Astrocyte (in vitro differentiated cells and primary cell): ENCODE measurements around the gene FAM228A. TPM values are rescaled to one million over a fixed set of nuclear protein-coding genes. Genes with fewer than 3 reads are reported as not detected.

Experiments
- DNase-seq: peaks from one replicate; pipeline ENCODE4 v3.0.0-alpha.2; 2010; ENCODE audit warnings: low read depth
- FAIRE-seq: peaks from 2 replicates; lab custom pipeline; 2011; peaks lifted over from hg19 to GRCh38; lab: Jason Lieb, UNC
- H2AFZ ChIP-seq: 2 replicates; pipeline ENCODE4 v1.6.0; 2012; ENCODE audit warnings: low read depth, low read length, inconsistent platforms
- H3K27ac ChIP-seq: 2 replicates; pipeline ENCODE4 v1.5.1; 2011; ENCODE audit warnings: low read depth, low read length, inconsistent platforms
- H3K27me3 ChIP-seq: 2 replicates; pipeline ENCODE4 v1.6.0; 2011; ENCODE audit warnings: low read length, inconsistent platforms; ENCODE audit not compliant: insufficient read depth
- H3K36me3 ChIP-seq: 2 replicates; pipeline ENCODE4 v1.5.1; 2011; ENCODE audit warnings: low read length, inconsistent platforms; ENCODE audit not compliant: insufficient read depth
- H3K4me1 ChIP-seq: 2 replicates; pipeline ENCODE4 v1.5.1; 2011; ENCODE audit warnings: low read length, inconsistent platforms; ENCODE audit not compliant: insufficient read depth
- H3K4me2 ChIP-seq: 2 replicates; pipeline ENCODE4 v1.6.0; 2012; ENCODE audit warnings: low read length, inconsistent platforms
- H3K4me3 ChIP-seq: 2 replicates; pipeline ENCODE4 v1.5.1; 2011; ENCODE audit warnings: low read depth, mild to moderate bottlenecking, low read length, inconsistent platforms; ENCODE audit not compliant: insufficient read depth
- H3K79me2 ChIP-seq: 2 replicates; pipeline ENCODE4 v1.6.0; 2012; ENCODE audit warnings: mild to moderate bottlenecking, low read length, inconsistent platforms; ENCODE audit not compliant: insufficient read depth
- H3K9ac ChIP-seq: 2 replicates; pipeline ENCODE4 v1.6.0; 2012; ENCODE audit warnings: mild to moderate bottlenecking, low read length, inconsistent platforms
- H3K9me3 ChIP-seq: 2 replicates; pipeline ENCODE4 v1.5.1; 2012; ENCODE audit warnings: low read depth, mild to moderate bottlenecking, low read length, inconsistent platforms; ENCODE audit not compliant: insufficient read depth
- H4K20me1 ChIP-seq: 2 replicates; pipeline ENCODE4 v1.6.0; 2012; ENCODE audit warnings: low read length, inconsistent platforms; ENCODE audit not compliant: insufficient read depth
- H3K27ac Mint-ChIP-seq: one replicate; pipeline ENCODE4 v1.8.0; 2021; ENCODE audit warnings: mild to moderate bottlenecking, mixed read lengths; ENCODE audit not compliant: unreplicated experiment
- H3K27me3 Mint-ChIP-seq: one replicate; pipeline ENCODE4 v1.8.0; 2021; ENCODE audit warnings: low read depth, mixed read lengths; ENCODE audit not compliant: unreplicated experiment
- H3K36me3 Mint-ChIP-seq: one replicate; pipeline ENCODE4 v1.8.0; 2021; ENCODE audit warnings: low read depth, mixed read lengths; ENCODE audit not compliant: unreplicated experiment
- H3K4me1 Mint-ChIP-seq: one replicate; pipeline ENCODE4 v1.8.0; 2021; ENCODE audit warnings: low read depth, mixed read lengths; ENCODE audit not compliant: unreplicated experiment
- H3K4me3 Mint-ChIP-seq: one replicate; pipeline ENCODE4 v1.8.0; 2021; ENCODE audit warnings: mild to moderate bottlenecking, moderate library complexity, mixed read lengths; ENCODE audit not compliant: unreplicated experiment
- H3K9me3 Mint-ChIP-seq: one replicate; pipeline ENCODE4 v1.8.0; 2021; ENCODE audit warnings: mild to moderate bottlenecking, mixed read lengths; ENCODE audit not compliant: unreplicated experiment
- EZH2 ChIP-seq: IDR thresholded peaks from 2 replicates; pipeline ENCODE4 v1.6.1; 2012; ENCODE audit warnings: mild to moderate bottlenecking, low read length, inconsistent platforms; ENCODE audit not compliant: insufficient read depth
- total RNA-seq: library from RNA; stranded (reverse); gene quantifications from 2 replicates; pipeline ENCODE4 v1.2.1, GENCODE V29; 2021
- TF ChIP-seq, protein P1 (sequence below): IDR thresholded peaks from 2 replicates; pipeline ENCODE4 v1.5.1; 2011; ENCODE audit warnings: low read depth, mild to moderate bottlenecking, inconsistent platforms, low read length, moderate library complexity; ENCODE audit not compliant: insufficient read depth

The FAM228A gene
- total RNA-seq, 1 donor from 2014 or later, result not detected

DNA sequence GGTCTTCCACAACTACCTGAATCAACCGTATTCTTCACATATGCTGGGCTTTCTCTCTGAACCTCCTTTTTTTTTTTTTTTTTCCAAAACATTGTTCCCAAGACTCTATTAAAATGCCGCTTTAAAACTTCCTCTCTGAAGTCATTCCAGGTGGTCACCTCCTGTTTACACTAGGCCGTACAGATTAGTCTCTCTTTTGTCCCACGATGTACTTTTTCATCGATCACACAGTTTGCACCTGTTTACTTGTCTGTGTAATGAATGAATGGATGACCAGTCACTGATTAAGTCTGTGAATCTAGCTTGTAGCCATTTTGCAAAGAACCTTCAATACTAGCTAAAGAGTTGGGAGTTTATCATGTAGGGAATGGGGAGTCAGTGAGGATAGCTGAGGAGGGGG is 16.7 kb upstream of the FAM228A start:
- H3K9ac ChIP-seq, result no peak overlapping the region
- Mint-ChIP-seq H3K36me3 (peaks cover 10% of the 10 kb centered on the region), H3K27ac (no peak overlapping the region), H3K27me3 (no peaks in the 10 kb centered on the region), H3K4me1 (no peaks in the 10 kb centered on the region), H3K4me3 (no peak overlapping the region), H3K9me3 (peaks cover 11% of the 10 kb centered on the region)
- no peaks in the 10 kb centered on the region for H3K36me3 ChIP-seq
- no peak overlapping the region for H3K4me2 ChIP-seq
- TF ChIP-seq EZH2, result no peak
- TF ChIP-seq, protein P1, sequence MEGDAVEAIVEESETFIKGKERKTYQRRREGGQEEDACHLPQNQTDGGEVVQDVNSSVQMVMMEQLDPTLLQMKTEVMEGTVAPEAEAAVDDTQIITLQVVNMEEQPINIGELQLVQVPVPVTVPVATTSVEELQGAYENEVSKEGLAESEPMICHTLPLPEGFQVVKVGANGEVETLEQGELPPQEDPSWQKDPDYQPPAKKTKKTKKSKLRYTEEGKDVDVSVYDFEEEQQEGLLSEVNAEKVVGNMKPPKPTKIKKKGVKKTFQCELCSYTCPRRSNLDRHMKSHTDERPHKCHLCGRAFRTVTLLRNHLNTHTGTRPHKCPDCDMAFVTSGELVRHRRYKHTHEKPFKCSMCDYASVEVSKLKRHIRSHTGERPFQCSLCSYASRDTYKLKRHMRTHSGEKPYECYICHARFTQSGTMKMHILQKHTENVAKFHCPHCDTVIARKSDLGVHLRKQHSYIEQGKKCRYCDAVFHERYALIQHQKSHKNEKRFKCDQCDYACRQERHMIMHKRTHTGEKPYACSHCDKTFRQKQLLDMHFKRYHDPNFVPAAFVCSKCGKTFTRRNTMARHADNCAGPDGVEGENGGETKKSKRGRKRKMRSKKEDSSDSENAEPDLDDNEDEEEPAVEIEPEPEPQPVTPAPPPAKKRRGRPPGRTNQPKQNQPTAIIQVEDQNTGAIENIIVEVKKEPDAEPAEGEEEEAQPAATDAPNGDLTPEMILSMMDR, result no peak
- no peak for FAIRE-seq
- no peak for DNase-seq
- no peaks in the 10 kb centered on the region for H3K9me3 ChIP-seq
- no peaks in the 10 kb centered on the region for H3K4me1 ChIP-seq
- no peak overlapping the region for H3K4me3 ChIP-seq
- no peaks in the 10 kb centered on the region for H4K20me1 ChIP-seq
- no peak overlapping the region for H2AFZ ChIP-seq
- H3K27me3 ChIP-seq, result no peaks in the 10 kb centered on the region
- H3K79me2 ChIP-seq, result no peaks in the 10 kb centered on the region
- H3K27ac ChIP-seq, result no peak overlapping the region

DNA sequence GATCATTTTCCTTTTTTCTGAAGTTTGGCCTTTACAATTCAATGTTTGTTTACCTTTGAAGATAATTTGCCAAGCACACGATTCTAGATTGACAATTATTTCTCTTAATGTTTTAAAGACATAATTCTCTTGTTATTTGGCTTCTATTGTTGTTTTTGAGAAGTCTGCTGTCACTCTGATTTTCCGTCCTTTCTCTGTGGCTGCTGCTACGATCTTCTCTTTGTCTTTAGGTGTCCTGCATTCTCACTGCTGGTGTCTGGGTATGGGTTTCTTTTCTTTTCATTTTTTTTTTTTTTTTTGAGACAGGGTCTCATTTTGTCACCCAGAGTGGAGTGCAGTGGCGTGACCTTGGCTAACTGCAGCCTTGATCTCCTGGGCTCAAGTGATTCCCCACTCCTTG is 15.1 kb upstream of the FAM228A start:
- Mint-ChIP-seq H3K36me3 (peaks cover 8% of the 10 kb centered on the region), H3K27me3 (no peaks in the 10 kb centered on the region), H3K9me3 (peaks cover 11% of the 10 kb centered on the region), H3K27ac (no peak overlapping the region), H3K4me1 (no peaks in the 10 kb centered on the region), H3K4me3 (no peak overlapping the region)
- no peaks in the 10 kb centered on the region for H3K27me3 ChIP-seq
- no peak overlapping the region for H2AFZ ChIP-seq
- H3K9me3 ChIP-seq, result no peaks in the 10 kb centered on the region
- FAIRE-seq, result no peak
- no peaks in the 10 kb centered on the region for H3K4me1 ChIP-seq
- H3K36me3 ChIP-seq, result no peaks in the 10 kb centered on the region
- H3K4me2 ChIP-seq, result no peak overlapping the region
- H3K79me2 ChIP-seq, result no peaks in the 10 kb centered on the region
- H4K20me1 ChIP-seq, result no peaks in the 10 kb centered on the region
- no peak overlapping the region for H3K4me3 ChIP-seq
- no peak for TF ChIP-seq EZH2
- TF ChIP-seq, protein P1, result no peak
- no peak for DNase-seq
- H3K9ac ChIP-seq, result no peak overlapping the region
- H3K27ac ChIP-seq, result no peak overlapping the region

DNA sequence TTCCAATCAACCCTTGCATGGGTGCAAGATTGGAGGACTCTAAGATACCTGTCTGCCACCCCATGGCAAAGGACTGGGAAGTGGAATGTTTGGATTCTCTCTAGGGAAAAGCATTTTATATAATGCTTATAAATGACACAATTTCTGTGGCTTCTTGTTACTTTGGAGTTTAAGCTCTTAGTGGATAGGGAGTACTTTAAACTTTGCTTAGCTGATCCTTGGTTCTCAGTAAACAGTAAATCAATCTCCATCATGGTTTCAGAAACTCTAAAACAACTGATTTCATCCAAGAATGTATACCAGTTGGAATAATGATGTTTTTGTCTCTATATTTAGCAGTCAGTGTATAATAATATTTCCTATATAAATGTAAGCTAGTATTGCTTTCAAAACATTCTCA is 14.1 kb upstream of the FAM228A start:
- DNase-seq (no peak), FAIRE-seq (no peak)
- TF ChIP-seq, protein P1, result no peak
- TF ChIP-seq EZH2, result no peak
- Histone ChIP-seq H3K79me2 (no peaks in the 10 kb centered on the region), H2AFZ (no peak overlapping the region), H3K4me1 (no peaks in the 10 kb centered on the region), H4K20me1 (no peaks in the 10 kb centered on the region), H3K4me2 (no peak overlapping the region), H3K36me3 (no peaks in the 10 kb centered on the region), H3K27me3 (no peaks in the 10 kb centered on the region), H3K9me3 (no peaks in the 10 kb centered on the region), H3K27ac (no peak overlapping the region), H3K4me3 (no peak overlapping the region), H3K9ac (no peak overlapping the region)
- Mint-ChIP-seq H3K27ac (no peak overlapping the region), H3K27me3 (peaks cover 2% of the 10 kb centered on the region), H3K36me3 (peaks cover 10% of the 10 kb centered on the region), H3K9me3 (peaks cover 13% of the 10 kb centered on the region), H3K4me3 (no peak overlapping the region), H3K4me1 (no peaks in the 10 kb centered on the region)
